GM03348 (cell line): Measurements from ENCODE around the gene LCN9.
"Not testable (repeated sequence)": the region's sequence is repeated elsewhere in the genome, so short reads cannot be mapped to it uniquely, and the experiment has no call there.

Experiments
- DNase-seq: peaks from one replicate; pipeline ENCODE4 v3.0.0; 2012; ENCODE audit warnings: low spot score

The LCN9 gene

DNA sequence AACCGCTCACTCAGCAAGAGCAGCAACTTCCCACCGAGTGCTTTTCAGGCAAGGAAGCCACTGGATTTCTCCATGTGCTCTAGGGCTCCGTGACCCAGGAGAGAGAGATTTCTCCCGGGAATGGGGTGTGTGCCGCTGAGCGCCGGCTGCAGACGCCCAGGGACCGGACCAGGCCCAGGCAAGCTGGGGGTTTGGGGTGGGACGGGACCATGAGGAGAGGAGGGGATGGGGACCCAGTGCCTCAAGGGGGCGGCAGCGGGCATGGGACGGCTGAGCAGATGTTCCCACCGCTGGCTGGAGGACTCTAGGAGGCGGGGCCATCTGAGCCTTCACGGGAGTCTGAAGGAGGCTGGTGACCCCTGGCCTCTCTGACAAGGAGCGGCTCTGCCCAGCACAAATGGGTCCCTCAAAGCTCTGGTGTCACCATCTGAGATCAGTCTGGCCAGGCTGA lies 8.5 kb downstream of the LCN9 start:
- DNase-seq: no peak

DNA sequence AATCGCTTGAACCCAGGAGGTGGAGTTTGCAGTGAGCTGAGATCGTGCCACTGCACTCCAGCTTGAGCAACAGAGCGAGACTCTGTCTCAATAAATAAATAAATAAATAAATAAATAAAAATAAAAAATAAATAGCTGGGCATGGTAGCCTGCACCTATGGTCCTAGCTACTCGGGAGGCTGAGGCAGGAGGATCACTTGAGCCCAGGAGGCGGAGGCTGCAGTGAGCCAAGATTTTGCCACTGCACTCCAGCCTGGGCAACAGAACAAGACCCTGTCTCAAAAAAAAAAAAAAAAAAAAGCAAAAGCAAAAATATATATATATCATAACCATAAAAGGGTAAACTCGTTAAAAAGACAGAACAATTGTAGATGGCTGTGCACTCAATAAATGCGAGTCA lies 9.7 kb downstream of the LCN9 start:
- DNase-seq: not testable (repeated sequence)

DNA sequence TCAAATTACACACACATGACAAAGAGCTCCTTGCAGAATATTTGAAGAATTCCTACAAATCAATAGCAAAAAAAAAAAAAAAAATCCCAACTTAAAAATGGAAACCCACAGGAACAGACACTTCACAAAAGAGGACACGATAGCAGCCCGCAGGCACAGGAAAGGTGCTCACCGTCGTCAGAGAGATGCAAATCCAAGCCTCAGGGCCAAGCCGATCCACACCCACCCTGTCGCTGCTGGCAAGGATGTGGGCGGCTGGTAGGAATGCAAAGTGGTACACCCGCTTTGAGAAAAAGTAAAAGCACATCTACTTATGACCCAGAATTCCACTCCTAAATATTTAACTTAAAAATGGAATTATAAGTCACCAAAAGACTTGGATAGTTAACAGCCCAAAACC lies 10.8 kb downstream of the LCN9 start:
- DNase-seq: no peak

DNA sequence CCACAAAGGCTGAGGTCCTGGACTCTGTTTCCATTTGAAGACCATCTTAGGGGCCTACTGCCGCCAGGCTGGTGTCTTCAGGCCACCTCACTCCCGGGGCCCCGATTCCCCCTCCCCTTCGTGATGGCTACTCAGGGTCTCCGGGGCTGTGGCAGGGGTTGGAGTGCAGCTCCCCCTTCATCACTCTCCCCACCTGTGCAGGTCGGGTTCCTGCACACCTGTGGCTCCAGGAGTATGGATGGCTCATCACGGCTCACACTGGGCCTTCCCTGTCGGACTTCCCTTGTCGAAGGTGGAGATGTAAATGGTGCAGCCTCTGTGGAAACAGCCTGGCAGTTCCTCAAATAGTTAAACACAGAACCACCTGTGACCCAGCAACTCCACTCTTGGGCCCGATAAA lies 11.9 kb downstream of the LCN9 start:
- DNase-seq: no peak

DNA sequence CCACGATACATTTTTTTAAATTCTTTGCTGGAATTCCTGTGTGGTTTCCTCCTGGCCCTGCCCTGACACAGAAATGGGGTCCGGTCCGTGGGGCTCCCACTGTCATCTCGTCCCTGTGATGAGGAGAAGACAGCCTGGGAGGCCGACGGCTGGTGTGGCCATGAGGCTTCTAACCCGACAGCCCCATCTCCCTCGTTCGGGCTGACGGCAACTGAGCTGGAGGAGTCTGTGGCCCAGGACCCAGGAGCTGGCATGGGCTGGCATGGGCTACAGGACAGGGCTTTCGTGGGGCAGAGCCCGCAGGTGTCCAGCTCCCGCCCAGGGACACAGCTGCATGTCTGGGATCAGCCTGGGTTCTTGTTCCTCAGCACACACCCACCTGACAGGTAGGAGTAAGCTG lies 13.8 kb downstream of the LCN9 start:
- no peak for DNase-seq

DNA sequence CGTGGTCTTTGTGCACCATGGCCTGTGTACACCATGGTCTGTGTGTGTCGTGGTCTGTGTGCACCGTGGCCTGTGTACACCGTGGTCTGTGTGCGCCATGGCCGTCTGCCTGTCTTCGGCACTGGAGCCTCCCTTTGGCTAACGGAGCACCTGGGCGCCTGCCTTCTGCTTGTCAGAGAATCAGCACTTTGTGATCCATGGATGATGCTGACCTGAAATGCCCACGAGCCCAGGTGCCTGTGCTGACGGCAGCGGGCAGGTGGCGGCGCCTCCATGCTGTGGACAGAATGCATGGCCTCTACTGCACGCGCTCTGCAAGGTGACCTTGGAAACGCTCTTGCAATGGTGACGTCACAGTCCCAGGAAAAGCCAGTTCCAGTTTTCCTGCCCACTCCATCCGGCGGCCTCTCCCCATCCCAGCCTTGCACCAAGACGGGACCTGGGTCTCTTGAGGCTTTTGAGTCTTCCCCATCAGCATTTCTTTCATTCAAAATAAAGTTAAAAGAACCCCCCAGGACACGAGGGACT lies 14.6 kb downstream of the LCN9 start:
- DNase-seq: no peak

DNA sequence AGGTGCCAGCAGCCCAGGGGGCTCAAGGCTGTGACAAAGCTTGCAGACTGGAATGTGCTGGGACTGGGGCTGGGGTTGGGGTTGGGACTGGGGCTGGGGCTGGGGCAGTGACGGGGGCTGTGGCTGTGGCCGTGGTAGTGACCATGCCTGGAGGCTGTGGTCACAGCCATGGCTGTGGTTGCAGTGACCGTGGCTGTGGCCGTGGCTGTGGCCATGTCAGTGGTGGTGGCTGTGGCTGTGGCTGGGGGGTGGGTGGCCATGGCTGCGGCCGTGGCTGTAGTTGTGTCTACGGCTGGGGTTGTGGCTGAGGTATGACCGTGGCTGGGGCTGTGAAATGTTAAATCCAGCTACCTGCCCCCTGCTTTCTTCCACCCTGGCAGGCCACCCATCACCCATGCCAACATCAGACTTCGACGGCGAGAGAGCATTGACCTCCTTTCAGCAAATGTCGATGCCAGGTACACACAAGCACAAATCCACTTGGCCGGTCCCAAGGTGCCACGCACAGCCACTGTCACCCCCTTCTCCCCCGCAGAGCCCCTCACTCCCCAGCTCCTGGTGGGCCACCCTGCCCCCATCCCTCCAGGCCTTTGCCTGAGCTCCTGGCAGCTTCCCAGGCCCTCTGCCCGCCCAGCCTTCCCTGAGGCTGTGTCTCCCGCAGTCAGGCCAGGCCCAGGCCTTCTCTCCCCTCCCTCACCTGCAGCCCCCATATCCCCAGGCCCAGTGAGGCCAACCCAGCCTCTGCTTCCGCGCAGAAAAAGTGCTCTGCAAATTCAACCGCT lies 15.3 kb downstream of the LCN9 start:
- no peak for DNase-seq

DNA sequence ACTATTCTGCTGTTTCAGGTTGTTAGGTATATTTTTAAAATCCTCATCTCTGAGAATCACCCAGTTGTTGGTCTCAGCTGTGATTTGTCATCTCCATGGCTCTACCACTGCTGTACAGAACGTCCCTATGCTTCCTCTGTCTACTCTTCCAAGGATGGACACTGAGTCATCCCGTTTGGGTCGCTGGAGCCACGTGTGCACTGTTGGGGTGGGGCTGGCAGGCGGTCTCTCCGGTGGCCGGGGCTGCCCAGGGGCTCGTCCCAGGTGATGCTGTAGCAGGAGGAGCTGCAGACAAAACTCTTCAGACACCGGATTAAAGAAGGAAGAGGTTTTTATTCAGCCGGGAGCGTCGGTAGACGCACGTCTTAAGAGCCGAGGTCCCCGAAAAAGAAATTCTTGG lies 16.9 kb downstream of the LCN9 start:
- no peak for DNase-seq

DNA sequence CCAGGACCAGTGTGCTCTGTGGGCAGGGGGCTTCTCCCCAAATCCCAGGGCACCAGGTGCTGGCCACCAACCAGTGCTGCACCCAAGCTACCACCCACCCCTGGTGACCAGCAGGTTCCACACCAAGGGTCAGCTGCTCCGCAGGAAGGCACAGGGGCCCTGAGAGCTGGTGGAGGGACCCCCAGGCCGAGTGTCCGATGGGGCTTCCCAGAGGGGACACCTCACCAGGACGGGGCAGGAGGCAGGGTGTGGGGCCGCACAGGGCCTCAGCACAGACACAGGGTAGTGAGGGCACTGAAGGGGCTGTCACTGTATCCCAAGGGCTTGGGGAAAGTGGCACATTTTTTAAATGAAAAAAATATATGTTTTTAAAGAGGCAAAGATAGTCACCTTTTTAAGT lies 18.1 kb downstream of the LCN9 start:
- DNase-seq: no peak

DNA sequence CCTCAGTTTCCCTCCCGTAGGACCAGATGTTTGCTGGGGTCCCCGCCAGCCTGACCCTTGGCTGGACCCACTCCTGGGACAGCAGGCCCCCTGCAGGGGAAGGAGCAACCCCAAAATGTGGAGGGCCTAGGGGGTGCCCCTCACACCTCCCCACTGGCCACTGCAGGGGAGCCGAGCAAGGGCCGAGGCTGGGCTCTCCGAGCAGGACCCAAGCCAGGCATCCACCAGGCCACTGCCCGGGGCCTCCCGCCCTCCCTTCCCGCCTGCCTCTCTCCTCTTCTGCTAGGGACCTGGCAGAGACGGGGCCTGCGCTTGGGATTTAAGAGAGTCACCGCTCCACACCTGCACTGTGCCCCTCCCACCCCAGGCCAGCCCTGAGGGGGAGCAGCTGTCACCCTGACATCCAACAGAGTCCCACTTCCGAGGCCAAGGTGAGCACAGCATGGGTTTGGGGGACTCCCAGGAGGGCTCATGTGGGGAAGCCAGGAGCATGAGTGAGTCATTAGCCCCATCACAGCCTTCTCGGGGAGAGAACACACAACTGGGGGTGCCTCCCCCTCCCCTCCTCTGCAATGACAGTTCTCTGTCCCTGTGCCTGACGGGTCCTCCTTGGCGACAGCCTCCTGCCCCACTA lies 20.4 kb downstream of the LCN9 start:
- no peak for DNase-seq

DNA sequence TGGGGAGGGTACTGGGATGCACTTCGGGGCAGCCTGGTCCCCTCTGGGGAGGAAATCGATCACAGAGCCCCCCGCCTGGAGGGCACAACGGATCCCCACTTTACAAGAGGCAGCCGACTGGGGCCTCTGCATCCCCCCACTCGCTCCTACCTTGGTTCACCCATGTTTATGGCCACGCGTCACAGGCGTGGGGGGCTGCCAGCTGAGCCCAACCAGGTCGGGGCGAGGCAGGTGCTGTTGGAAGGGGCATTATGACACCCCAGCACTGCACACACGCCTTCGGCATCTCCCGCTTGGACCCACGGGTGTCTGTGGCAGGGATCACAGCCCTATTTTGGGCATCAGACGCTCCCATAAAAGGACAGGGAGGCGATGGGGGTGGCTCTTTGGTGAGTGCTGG lies 21.6 kb downstream of the LCN9 start:
- DNase-seq: no peak

DNA sequence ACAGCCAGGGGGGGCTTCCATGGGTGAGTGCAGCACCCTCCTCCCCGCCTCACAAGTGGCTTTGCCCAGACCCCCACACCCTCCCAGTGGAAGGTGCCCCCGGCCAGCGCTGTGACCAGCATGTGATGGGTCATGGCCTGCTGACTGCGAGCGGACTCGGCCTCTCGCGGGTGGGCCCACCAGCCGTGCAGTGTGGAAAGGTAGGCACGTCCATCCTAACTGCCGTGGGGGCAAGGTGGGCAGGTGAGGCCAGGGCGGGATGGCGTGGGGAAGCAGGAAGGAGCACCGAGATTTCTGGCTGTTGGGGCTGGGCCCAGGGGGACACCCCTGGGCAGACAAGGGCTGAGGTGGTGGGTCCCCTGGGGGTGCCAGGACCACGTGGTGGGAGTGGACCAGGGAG lies 24.1 kb downstream of the LCN9 start:
- DNase-seq: no peak

DNA sequence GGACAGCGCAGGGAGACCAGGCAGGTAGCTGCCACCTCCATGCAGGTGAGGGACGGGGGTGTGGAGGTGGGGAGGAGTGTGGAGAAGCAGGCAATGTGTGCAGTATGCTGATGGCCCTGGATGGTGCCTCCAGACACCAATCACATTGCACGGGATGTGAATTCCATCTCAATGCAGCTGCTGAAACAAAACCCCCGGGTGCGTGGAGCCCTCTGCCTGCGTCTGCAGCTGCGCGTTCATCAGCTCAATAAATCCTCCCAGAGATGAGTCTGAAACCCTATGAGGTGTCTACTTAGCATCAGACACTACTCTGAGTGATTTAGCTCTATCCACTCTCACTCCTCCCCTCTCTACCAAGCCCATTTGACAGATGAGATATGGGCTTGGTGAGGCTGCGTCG lies 25.9 kb downstream of the LCN9 start:
- DNase-seq: no peak

DNA sequence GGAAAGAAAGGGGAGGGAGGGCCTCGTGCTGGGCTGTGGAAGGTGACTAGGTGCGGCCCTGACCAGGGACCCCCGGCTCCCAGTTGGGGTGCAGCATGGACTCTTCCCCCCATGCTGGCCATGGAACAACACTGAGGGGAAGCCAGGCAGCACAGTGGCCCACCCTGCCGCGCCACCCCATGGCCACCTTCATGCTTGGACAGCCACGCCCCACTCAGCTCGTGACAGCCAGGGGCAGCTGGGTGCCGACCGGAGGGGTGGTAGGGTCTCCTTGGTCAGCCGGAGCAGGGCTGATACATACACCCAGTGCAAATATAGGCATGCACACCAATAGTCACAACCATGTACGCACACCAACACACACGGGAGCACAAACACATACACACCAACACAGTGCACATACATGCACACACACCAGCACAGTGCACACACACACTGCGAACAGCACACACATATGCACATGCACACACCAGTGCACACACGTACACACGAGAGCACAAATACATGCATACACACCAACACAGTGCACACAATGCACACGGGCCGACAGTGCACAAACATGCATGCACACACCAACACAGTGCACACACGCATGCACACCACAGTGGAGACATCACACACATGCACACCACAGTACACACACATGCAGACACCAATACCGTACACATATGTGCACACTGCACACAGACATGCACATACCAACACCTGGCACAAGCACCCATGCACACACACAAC lies 27.9 kb downstream of the LCN9 start:
- no peak for DNase-seq

DNA sequence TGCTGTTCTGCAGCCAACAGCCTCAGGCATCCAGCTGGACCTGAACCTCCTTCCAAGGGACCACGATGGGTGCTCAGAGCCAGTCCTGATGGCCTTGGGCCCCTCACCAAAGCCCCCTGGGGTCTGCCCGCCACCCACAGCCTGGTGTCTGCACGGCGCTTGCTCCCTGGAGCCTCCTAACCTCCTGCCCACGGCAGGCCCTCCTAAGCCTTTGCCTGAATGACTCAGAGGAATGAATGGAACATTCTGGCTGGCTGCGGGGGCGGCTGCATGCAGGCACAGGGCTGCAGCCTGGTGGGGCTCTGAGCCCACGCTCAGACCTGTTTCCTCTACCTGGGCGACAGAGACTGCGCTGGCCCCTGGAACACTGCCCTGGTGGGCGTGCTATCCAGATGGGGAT lies 29.3 kb downstream of the LCN9 start:
- DNase-seq: no peak

DNA sequence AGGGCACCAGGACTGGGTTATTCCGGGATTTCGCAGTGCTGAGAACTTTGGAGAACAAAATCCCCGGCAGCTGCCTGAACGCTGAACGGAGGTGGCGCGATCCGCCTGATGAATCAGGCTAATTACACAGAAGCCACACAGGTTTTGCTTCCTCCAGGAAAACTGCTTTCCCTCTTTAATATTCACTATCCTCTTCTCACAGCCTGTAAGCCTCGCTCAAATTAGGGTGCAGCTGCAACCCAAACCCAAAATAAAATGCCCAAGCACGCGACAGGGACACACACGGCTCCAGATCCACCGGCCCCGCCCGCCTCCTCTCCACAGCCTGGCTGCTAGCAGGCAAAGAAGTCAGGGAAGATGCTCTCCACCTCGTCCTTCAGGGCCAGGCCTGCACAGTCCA lies 30.2 kb downstream of the LCN9 start:
- no peak for DNase-seq

DNA sequence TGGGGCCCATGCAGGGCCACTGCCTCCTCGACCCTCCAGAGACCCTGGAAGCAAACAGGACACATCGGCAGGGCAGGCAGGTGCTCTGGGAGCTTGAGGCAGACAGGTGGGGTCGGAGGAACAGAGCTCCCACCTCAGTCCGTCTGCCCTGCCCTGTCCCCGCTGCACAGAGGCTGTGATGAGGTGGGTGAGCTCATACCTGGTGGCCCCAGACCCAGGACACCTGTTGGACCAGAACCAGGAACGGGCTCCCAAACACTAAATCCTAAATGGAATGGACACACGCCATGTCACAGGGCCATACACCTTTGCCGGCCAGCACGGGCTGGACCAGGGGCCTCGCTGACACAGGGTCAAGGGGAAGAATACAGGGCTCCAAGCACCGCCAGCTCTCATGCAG lies 30.7 kb downstream of the LCN9 start:
- DNase-seq: no peak

DNA sequence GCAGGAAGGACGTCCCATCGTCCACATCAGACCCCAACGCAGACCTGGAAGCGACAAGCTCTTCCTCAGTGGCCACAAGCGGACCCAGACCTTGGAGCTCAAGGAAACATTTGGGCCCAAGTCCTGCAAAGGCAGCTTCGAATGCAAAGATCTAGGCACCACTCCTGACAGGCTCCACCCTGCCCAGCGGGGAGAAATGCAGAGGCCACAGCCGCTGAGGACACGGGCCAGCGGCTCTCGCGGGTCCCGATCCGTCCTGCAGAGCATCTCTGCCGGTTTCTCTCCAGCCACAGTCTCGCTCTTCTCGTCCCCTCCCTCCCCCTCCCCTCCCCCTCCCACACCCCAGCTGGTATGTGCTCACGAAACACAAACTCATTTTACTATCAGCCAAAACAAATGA lies 31.3 kb downstream of the LCN9 start:
- no peak for DNase-seq

DNA sequence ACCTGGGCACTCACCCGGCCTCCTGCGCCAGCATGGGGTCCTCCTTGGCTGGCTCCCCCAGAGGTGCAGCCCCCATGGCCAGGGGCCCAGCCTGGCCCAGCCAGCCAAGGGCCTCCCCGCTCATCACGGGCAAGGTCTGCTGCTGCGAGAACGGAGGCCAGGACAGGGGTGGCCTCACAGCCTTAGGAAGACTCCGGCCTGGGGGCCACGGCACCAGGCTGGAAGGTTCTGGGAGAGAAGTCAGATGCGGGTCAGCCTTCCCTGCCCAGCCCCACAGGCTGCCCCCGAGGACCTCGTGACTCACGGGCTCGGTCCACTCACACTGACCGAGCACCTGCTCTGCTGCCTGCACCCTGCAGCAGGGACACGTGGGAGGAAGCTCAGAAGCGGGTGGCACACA lies 31.9 kb downstream of the LCN9 start:
- no peak for DNase-seq

DNA sequence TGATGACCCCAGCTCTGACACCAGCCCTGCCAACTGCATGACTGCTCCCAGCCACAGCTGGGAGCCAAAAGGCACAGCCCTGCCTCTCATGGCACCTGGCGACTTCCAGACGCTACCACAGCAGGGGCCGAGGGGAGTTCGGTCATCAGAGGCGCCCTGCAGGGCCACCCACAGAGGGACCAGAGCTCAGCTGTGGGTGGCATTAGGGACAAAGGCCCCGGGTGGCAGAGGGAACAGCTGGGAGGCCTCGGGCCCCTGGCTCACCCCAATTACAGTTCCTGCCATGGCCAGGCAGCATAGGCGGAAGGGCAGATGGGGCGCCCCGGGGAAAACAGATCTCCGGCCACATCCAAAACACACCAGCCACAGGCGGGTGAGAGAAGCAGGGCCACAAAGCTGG lies 32.5 kb downstream of the LCN9 start:
- no peak for DNase-seq

DNA sequence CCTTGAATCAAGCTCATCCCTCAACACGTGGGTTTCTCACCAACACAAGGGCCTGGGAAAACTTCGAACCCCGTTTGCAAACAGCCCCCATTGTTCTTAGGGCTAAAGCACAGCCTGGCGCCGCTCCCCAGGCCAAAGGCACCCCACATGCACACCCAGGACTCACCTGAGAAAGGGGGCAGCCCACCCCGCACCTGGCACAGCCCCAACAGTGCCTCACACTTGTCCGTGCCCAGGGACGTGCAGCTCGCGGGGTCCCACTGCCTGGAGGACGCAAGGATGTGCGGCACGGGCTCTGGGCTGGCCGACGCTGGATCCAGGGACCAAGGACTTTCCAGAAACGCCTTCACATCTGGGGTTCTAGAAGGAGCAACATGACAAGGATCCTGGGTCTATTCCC lies 33.3 kb downstream of the LCN9 start:
- no peak for DNase-seq

DNA sequence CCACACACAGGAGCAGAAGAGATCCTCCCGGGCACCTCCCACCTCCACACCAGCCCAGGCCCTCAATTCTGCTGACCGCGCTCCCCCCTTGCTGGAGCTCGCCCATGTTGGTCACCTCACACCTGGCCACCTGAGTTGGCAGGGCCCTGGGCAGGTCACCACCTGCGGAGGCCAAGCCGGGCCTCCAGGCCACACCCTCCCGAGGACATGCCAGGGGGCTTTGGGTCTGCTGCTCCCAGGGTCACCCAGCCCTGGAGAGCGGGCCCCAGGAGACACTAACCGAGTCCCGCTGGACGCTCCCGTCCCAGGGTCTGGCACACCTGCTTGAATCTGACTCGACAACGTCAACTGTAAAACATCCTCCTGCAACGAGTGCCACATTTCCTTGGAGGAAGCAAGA lies 34.1 kb downstream of the LCN9 start:
- no peak for DNase-seq

DNA sequence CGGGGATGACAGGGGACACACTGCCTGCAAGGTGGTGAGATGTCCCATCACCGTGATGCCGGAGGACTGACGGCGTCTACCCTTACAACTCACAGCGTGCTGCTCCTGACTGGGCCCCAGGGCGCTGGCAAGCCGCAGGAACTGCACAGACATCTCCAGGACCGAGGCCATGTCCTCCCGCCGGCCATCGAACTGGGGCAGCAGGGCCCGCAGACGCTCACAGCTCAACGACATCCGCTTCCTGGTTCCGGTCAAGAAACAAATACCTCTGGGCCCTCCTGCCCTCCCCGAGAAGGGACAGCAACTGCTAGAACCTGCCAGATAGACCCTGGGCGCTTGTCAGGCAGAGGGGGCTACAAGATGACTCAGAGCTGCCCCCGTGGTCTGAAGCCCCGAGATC lies 35.1 kb downstream of the LCN9 start:
- no peak for DNase-seq
